GM12864 (cell line): ENCODE measurements around the gene CEP41.

ENCODE experiments used
- DNase-seq: peaks from one replicate; pipeline ENCODE4 v3.0.0-alpha.2; 2011; ENCODE audit warnings: low read depth
- H3K4me3 ChIP-seq: 2 replicates; pipeline ENCODE4 v1.5.1; 2011; ENCODE audit warnings: mild to moderate bottlenecking, low read depth, low read length, control low read depth
- TF ChIP-seq, protein P1 (sequence below): IDR thresholded peaks from 2 replicates; pipeline ENCODE4 v1.5.1; 2011; ENCODE audit warnings: low read depth, mild to moderate bottlenecking, moderate library complexity, low read length, control low read depth, inconsistent platforms; ENCODE audit errors: missing control alignments

Gene CEP41

DNA sequence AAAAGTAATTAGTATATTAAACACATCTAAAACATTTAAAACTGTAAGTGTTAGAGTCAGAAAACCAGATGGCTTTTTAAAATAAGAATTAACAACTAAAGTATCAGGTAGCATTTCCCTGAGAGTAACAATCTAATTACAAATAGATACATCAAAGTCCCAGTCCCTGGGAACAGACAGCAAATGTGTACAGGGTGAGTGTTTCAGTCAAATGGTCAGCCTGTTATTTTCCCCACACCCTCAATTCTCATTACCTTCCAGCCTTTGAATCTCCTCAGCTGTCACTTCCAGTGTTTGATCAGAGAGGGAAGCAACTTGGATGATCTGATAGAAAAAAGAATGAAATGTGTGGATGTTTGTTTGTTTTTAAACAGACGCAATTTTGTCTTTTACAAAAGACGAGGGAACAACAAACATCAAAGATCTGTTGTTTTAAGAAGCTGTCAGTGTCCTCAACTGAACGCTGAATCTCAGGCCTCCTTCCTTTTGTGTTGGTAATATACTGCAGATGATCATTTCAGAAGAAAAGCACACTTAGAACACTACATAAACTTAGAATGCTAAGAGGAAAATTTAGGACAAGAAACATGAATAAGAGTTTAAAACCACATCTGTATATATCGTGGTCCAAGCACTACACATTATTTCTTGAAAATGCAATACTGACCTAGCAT lies 29.8 kb downstream of the CEP41 start:
- no peak for DNase-seq
- H3K4me3 ChIP-seq: no peak overlapping the region
- TF ChIP-seq, protein P1, sequence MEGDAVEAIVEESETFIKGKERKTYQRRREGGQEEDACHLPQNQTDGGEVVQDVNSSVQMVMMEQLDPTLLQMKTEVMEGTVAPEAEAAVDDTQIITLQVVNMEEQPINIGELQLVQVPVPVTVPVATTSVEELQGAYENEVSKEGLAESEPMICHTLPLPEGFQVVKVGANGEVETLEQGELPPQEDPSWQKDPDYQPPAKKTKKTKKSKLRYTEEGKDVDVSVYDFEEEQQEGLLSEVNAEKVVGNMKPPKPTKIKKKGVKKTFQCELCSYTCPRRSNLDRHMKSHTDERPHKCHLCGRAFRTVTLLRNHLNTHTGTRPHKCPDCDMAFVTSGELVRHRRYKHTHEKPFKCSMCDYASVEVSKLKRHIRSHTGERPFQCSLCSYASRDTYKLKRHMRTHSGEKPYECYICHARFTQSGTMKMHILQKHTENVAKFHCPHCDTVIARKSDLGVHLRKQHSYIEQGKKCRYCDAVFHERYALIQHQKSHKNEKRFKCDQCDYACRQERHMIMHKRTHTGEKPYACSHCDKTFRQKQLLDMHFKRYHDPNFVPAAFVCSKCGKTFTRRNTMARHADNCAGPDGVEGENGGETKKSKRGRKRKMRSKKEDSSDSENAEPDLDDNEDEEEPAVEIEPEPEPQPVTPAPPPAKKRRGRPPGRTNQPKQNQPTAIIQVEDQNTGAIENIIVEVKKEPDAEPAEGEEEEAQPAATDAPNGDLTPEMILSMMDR: no peak

DNA sequence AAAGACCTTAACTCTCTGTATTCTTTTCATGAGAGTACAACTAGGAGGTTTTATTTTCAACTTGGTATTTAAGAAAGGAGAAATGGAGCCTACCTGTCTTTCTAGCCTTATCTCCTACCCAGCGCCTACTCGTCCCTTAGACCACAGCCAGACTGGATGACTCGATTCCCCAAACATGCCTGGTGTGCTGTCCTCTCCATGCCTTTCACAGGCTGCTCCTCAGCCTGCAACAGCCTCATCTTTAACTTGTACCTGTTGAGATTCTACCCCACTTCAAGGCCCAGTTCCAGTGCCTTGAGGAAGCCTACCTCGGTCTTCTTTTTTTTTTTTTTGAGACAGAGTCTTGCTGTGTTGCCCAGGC lies 31.1 kb downstream of the CEP41 start:
- DNase-seq: no peak
- no peak overlapping the region for H3K4me3 ChIP-seq
- TF ChIP-seq, protein P1: no peak

DNA sequence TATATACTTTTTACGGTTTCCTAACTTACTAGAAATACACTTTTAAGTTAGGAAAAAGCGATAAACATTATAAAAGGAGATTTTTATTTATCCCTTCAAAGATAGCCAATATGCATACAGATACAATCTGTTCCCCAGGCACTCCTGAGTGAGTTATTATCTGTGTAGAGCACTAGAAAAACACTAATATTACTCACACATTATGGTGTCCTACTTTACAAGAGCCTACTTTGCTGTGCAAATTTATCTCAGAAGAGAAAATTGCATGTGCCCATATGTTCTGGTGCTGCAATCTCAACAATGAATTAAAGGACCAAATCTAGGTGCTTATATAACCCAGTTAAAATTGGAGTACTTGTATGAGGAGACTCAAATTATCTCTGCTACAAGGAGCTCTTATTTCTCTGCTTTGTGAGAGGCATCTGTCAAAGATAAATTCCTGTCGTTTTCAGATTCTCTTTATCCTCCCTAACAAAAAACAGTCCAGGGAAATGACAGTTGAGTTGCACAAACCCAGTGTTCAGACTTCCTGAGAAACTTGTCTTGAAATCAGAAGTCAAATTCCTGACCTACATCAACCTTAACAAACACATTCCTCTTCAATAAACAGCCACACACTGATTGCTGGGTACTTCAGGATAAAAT lies 31.6 kb downstream of the CEP41 start:
- no peak overlapping the region for H3K4me3 ChIP-seq
- DNase-seq: no peak
- TF ChIP-seq, protein P1: no peak

DNA sequence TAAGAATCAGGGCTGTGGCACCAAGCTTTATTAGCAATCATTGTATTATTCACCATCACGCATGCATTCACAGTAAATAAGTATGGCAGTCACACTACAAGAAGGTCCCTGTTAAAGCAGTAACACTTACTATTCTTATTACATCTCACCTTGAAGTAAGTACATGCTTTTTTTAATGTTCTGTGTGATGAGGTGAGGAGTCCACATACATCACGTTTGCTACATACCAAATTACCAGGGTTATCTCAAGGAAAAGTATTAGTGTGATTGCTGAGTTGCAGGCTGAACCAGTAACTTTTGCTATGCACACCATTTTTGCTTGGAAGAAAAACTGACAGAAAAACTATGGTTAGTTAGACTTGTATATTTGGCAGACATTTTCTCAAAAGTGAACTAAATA lies 35.8 kb downstream of the CEP41 start:
- H3K4me3 ChIP-seq: no peak overlapping the region
- TF ChIP-seq, protein P1: no peak
- DNase-seq: no peak

DNA sequence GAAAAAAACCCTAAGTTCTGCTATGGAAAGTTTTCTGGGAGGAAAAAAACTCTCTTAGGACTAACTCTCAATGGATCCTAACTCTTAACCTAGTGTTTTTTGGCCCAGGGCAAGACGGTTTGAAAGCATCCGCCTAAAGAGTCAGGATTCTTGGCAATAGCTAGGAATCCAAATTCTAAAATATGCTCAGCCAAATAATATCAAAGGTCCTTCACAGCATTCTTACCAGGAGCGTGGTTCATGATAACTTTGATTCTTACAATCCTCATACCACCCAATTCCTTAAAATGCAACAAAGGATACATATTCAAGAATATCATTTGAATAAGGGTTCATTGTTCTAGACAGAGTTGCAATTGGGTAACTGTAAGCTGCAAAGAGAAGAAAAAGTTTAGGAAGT lies 39.2 kb downstream of the CEP41 start:
- DNase-seq: no peak
- TF ChIP-seq, protein P1: no peak
- H3K4me3 ChIP-seq: no peak overlapping the region

DNA sequence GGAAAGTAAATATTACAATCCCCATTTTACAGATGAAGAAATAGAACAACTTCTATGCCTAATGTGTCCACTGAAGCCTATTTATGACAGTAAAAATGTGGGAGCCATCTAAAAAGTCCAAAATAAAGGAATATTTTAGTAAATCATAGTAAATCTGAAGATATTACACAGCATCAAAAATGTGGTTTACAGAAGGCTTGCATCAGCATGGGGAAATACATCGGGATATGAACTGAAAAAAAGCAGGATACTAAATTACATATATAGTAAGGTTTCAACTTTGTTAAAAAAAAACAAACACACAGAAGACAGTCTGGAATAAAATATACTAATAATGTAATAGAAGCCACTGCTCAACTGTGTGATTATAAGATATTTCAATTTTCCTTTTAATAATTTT lies 39.7 kb downstream of the CEP41 start:
- no peak for DNase-seq
- H3K4me3 ChIP-seq: no peak overlapping the region
- TF ChIP-seq, protein P1: no peak

DNA sequence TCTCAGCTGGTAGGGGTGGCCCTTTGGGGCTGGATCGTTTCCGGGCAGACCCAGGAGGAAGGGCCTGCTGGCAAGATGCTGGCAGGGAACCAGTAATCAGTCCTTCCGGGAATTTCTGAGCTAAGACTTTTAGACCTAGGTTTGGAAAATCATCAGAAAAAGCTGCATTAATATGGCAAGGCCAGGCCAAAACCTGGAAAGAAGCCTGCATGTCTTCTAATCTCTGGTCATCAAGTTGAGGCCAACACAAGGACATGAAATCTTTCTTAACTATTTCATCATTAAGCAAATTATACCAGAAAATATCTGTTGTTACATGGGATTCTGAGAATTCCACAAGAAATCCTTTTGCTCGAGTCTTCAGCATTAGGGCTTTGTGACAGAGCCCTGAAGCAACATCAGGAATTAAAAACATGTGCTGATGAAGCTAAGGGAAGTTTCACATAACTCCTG lies 40.7 kb downstream of the CEP41 start:
- TF ChIP-seq, protein P1: no peak
- DNase-seq: no peak
- H3K4me3 ChIP-seq: no peak overlapping the region
